Muscle of back (tissue), 11 donors: ENCODE measurements around the gene NRIP1. TPM values are rescaled to one million over a fixed set of nuclear protein-coding genes. Genes with fewer than 3 reads are reported as not detected.
"Not testable (repeated sequence)": the region's sequence is repeated elsewhere in the genome, so short reads cannot be mapped to it uniquely, and the experiment has no call there.

Experiments
- DNase-seq, 3 donors: peaks; one replicate each; pipeline versions ENCODE4 v3.0.0 to v3.0.0-alpha.2; 2013
- polyA plus RNA-seq, 10 donors: library from polyadenylated mRNA; unstranded; fragments of 120-200 nt; gene quantifications; one replicate each; pipeline ENCODE4 v1.2.1, GENCODE V29; 2013; ENCODE audit not compliant: insufficient read length in 10 of 10

Gene NRIP1
- polyA plus RNA-seq, 10 donors, result 30.5 to 60.6 (median 46.9) TPM

- DNase-seq, result no peak
Observed at GRCh38 chr21:14982336-14982735, 82.5 kb downstream of the NRIP1 start.

- no peak for DNase-seq
Observed at GRCh38 chr21:14981246-14981645, 83.6 kb downstream of the NRIP1 start.

- no peak for DNase-seq
Observed at GRCh38 chr21:14979264-14979663, 85.5 kb downstream of the NRIP1 start.

- peak; percentile 27 to 56 (median 31) for DNase-seq
Observed at GRCh38 chr21:14977814-14978213, 87.0 kb downstream of the NRIP1 start.

- DNase-seq, result peak in 1 of 3 donors; percentile 30
Observed at GRCh38 chr21:14975136-14975919, 89.5 kb downstream of the NRIP1 start.

GRCh38 chr21:14972678-14973077 lies 92.1 kb downstream of the NRIP1 start:
- DNase-seq, result no peak

- no peak for DNase-seq
Observed at GRCh38 chr21:14968821-14969220, 96.0 kb downstream of the NRIP1 start.

GRCh38 chr21:14968029-14968428 lies 96.8 kb downstream of the NRIP1 start:
- DNase-seq, result no peak

GRCh38 chr21:14964621-14965020 lies 100.2 kb downstream of the NRIP1 start:
- DNase-seq, result no peak

GRCh38 chr21:14962217-14962616 lies 102.6 kb downstream of the NRIP1 start:
- DNase-seq, result no peak

- no peak for DNase-seq
Observed at GRCh38 chr21:14961502-14961901, 103.3 kb downstream of the NRIP1 start.

- no peak for DNase-seq
Observed at GRCh38 chr21:14959343-14959742, 105.5 kb downstream of the NRIP1 start.

- DNase-seq, result no peak
Observed at GRCh38 chr21:14957836-14958235, 107.0 kb downstream of the NRIP1 start.

- peak in 1 of 3 donors; percentile 73 for DNase-seq
Observed at GRCh38 chr21:14956807-14957206, 108.0 kb downstream of the NRIP1 start.

GRCh38 chr21:14955936-14956520 lies 108.8 kb downstream of the NRIP1 start:
- DNase-seq, result no peak

GRCh38 chr21:14952916-14953315 lies 111.9 kb downstream of the NRIP1 start:
- no peak for DNase-seq

- no peak for DNase-seq
Observed at GRCh38 chr21:14949603-14950002, 115.2 kb downstream of the NRIP1 start.

- DNase-seq, result no peak
Observed at GRCh38 chr21:14947613-14948160, 117.1 kb downstream of the NRIP1 start.

- DNase-seq, result no peak
Observed at GRCh38 chr21:14945176-14945575, 119.6 kb downstream of the NRIP1 start.

GRCh38 chr21:14943616-14944015 lies 121.2 kb downstream of the NRIP1 start:
- DNase-seq, result no peak

GRCh38 chr21:14942801-14943490 lies 121.9 kb downstream of the NRIP1 start:
- no peak for DNase-seq

- not testable (repeated sequence) for DNase-seq
Observed at GRCh38 chr21:14927324-14927723, 137.5 kb downstream of the NRIP1 start.

- peak in 2 of 3 donors; percentile 16 to 33 for DNase-seq
Observed at GRCh38 chr21:14926186-14926585, 138.6 kb downstream of the NRIP1 start.
